Esophagus squamous epithelium (tissue), 4 donors: ENCODE data around the gene TPX2.

ENCODE experiments used
- POLR2A ChIP-seq, 4 donors: fragments of 450-650 bp; IDR thresholded peaks; one replicate each; pipeline ENCODE4 v1.6.1; 2017; ENCODE audit warnings: antibody characterized with exemption in 4 of 4, mild to moderate bottlenecking in 4 of 4, moderate library complexity in 3 of 4
- TF ChIP-seq, protein P1 (sequence below), 6 experiments: fragments of 450-650 bp in 4 of 6; fragments of 200-600 bp in 2 of 6; sonication (generic) in 2 of 6; IDR thresholded peaks; one replicate each; pipeline ENCODE4 v1.5.1; 2016 to 2019; ENCODE audit warnings: antibody characterized with exemption in 6 of 6, mild to moderate bottlenecking in 4 of 6, moderate library complexity in 4 of 6

DNA sequence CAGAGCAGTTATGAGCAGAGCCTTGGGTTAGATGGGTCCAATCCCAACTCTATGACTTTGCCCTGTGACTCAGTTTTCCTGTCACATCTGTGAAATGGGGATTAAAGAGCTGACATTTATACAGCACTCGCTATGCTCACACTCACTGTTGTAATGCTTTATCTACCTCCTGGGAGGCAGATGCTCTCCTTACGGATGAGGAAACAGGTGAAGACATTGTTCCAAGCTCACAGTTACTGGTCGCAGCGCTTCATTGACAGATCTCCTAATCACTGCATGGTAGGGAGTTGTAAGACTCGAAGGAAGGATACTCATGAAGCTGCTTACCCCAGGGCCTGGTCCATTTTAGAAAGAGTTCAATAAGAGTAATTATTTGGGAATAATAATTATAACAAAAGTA, 77.1 kb downstream of the TPX2 start:
- TF ChIP-seq, protein P1, sequence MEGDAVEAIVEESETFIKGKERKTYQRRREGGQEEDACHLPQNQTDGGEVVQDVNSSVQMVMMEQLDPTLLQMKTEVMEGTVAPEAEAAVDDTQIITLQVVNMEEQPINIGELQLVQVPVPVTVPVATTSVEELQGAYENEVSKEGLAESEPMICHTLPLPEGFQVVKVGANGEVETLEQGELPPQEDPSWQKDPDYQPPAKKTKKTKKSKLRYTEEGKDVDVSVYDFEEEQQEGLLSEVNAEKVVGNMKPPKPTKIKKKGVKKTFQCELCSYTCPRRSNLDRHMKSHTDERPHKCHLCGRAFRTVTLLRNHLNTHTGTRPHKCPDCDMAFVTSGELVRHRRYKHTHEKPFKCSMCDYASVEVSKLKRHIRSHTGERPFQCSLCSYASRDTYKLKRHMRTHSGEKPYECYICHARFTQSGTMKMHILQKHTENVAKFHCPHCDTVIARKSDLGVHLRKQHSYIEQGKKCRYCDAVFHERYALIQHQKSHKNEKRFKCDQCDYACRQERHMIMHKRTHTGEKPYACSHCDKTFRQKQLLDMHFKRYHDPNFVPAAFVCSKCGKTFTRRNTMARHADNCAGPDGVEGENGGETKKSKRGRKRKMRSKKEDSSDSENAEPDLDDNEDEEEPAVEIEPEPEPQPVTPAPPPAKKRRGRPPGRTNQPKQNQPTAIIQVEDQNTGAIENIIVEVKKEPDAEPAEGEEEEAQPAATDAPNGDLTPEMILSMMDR (IDR thresholded peaks at IDR 0.05), result no peak
- no peak for TF ChIP-seq POLR2A (IDR thresholded peaks at IDR 0.05)
